ENCODE measurements around the gene BUB1B. TPM values are rescaled to one million over a fixed set of nuclear protein-coding genes. Genes with fewer than 3 reads are reported as not detected.

BUB1B gene
- polyA plus RNA-seq, 2 donors, result 4.3 to 5.8 TPM

DNA sequence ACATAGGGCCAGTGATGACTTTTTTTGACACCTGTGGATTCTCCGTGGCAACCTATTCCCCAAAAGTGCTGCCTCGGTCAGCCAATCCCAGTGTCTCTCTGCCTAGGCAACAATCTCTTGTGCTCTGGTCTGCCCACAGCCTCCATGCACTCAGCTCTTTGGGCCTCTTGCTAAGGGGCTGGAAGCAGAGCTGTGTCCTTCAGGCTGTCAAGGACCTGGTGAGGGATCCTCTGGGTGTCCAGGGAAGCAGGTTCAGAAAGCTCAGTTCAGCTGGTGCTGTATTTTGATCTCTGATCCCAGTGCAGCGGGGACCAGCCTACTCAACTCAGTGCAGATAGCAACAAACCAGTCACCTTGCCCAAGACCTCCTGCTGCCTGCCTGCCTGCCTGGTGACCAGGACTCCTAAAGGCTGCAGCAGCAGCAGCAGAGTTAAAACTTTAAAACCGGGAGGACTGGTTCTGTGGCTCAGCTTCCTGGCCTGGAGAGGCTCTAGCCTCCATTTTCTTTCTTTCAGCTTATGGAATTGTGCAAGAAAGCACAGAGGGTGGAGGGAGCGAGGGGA is 84.2 kb downstream of the BUB1B start:
- no peaks in the 10 kb centered on the region for H3K9me3 ChIP-seq (ENCODE audit: control insufficient read depth in 2 of 2, insufficient read depth in 1 of 2, low read depth in 1 of 2, low read length in 1 of 2)
- H3K27me3 ChIP-seq (ENCODE audit: control insufficient read depth in 1 of 2, insufficient read depth in 2 of 2, low read length in 2 of 2), result no peaks in the 10 kb centered on the region
- peak overlapping the region; percentile 89 to 98 for H3K27ac ChIP-seq (ENCODE audit: low read depth in 2 of 2, low read length in 1 of 2)
- H3K4me3 ChIP-seq (ENCODE audit: low read depth in 1 of 2, low read length in 2 of 2), result no peak overlapping the region
- no peaks in the 10 kb centered on the region for H3K36me3 ChIP-seq (ENCODE audit: control insufficient read depth in 2 of 2, insufficient read depth in 2 of 2, low read length in 1 of 2)
- peaks cover 16 to 46% of the 10 kb centered on the region in 2 donors for H3K4me1 ChIP-seq (ENCODE audit: control insufficient read depth in 2 of 2, insufficient read depth in 2 of 2, low read length in 1 of 2)
- 47 to 62% methylated on average over 5 of the region's 5 CpGs for WGBS, 2 donors

DNA sequence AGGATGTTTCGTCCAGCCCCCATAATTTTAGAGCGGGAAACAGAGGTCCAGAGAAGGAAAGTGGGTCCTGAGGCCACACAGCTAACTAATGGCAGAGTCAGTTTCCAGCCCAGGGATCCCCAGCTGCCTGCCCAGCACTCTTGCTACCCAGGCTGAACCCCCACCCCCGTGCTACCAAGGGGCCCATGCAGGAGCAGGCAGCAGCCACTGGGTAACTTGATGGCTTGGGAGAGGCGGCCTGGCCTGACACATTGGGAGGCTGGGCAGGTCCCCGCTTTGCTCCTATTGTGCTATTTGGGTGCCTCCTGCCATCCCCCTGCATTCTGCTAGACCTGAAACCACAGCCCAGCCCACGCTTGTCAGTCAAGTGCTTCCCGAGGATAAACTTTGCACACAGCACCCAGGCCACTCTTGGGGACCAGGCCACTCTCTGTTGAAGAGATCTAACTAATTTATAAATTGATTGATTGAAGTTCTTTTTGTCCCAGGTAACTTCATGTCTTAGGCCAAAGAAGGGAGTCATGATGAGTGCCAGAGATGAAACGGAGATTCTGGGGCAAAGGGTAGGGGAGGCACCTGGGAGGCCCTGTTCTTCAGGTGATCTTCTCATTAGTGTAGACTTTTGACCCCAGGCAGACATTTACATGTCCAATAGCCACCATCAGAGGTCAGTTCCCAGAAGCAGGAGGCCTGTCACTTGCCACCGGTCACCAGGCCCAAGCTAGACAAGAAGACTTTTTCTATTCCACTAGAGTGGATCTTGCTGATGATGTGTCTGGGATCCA is 85.0 kb downstream of the BUB1B start:
- WGBS, 2 donors, result 83% methylated on average over 9 of the region's 9 CpGs
- Histone ChIP-seq H3K4me3 (ENCODE audit: low read depth in 1 of 2, low read length in 2 of 2) (no peak overlapping the region), H3K27ac (ENCODE audit: low read depth in 2 of 2, low read length in 1 of 2) (peak overlapping the region; percentile 62 to 98), H3K9me3 (ENCODE audit: control insufficient read depth in 2 of 2, insufficient read depth in 1 of 2, low read depth in 1 of 2, low read length in 1 of 2) (no peaks in the 10 kb centered on the region), H3K4me1 (ENCODE audit: control insufficient read depth in 2 of 2, insufficient read depth in 2 of 2, low read length in 1 of 2) (peaks cover 12 to 50% of the 10 kb centered on the region in 2 donors), H3K27me3 (ENCODE audit: control insufficient read depth in 1 of 2, insufficient read depth in 2 of 2, low read length in 2 of 2) (no peaks in the 10 kb centered on the region), H3K36me3 (ENCODE audit: control insufficient read depth in 2 of 2, insufficient read depth in 2 of 2, low read length in 1 of 2) (no peaks in the 10 kb centered on the region)

DNA sequence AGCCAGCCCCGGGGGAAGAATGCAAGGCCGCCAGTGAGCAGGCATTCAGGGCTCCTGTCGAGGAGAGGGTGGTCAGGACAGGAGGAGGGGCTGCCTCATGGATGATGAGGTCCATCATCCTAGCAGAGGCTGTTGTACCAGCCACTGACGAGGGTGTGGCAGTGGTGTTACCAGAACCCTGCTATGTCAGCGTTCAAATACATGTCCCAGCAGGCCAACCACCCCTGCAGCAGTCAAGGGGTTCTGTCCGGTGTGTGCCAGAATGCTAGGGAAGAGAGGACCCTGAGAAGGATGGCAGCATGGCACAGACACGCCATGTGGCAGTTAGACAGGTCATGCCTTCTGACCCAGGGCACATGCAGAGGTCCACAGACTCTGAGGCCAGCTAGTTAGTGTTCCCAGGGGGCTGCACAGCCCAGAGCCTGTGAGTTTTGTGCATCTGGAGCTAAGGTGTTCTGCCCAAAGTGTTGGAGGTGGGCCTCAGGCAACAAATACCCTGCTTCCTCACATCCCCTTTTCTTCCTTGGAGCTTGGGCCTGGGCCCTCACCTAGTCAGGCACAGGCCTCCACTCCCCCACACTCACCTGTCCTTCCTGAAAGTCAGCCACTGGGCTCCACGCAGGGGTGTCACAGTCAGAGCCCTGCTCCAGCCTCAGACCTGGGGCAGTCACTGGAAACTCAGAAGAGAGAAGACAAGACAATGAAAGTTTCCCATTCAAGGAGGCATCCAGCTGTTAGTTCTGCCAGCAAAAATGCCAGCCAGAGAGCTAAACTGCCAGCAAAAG is 85.8 kb downstream of the BUB1B start:
- peak overlapping the region; percentile 62 to 98 for H3K27ac ChIP-seq (ENCODE audit: low read depth in 2 of 2, low read length in 1 of 2)

GRCh38 chr15:40247406-40247971 is 86.6 kb downstream of the BUB1B start:
- Histone ChIP-seq H3K4me1 (ENCODE audit: control insufficient read depth in 2 of 2, insufficient read depth in 2 of 2, low read length in 1 of 2) (peaks cover 12 to 52% of the 10 kb centered on the region in 2 donors), H3K9me3 (ENCODE audit: control insufficient read depth in 2 of 2, insufficient read depth in 1 of 2, low read depth in 1 of 2, low read length in 1 of 2) (no peaks in the 10 kb centered on the region), H3K27me3 (ENCODE audit: control insufficient read depth in 1 of 2, insufficient read depth in 2 of 2, low read length in 2 of 2) (no peaks in the 10 kb centered on the region), H3K36me3 (ENCODE audit: control insufficient read depth in 2 of 2, insufficient read depth in 2 of 2, low read length in 1 of 2) (no peaks in the 10 kb centered on the region), H3K27ac (ENCODE audit: low read depth in 2 of 2, low read length in 1 of 2) (no peak overlapping the region), H3K4me3 (ENCODE audit: low read depth in 1 of 2, low read length in 2 of 2) (no peak overlapping the region)
- 84 to 85% methylated on average over 12 of the region's 12 CpGs for WGBS, 2 donors

More for the DNA sequence above, 85.8 kb downstream of the BUB1B start:
- Histone ChIP-seq H3K9me3 (ENCODE audit: control insufficient read depth in 2 of 2, insufficient read depth in 1 of 2, low read depth in 1 of 2, low read length in 1 of 2) (no peaks in the 10 kb centered on the region), H3K4me3 (ENCODE audit: low read depth in 1 of 2, low read length in 2 of 2) (no peak overlapping the region), H3K4me1 (ENCODE audit: control insufficient read depth in 2 of 2, insufficient read depth in 2 of 2, low read length in 1 of 2) (peaks cover 12 to 51% of the 10 kb centered on the region in 2 donors), H3K27me3 (ENCODE audit: control insufficient read depth in 1 of 2, insufficient read depth in 2 of 2, low read length in 2 of 2) (no peaks in the 10 kb centered on the region), H3K36me3 (ENCODE audit: control insufficient read depth in 2 of 2, insufficient read depth in 2 of 2, low read length in 1 of 2) (no peaks in the 10 kb centered on the region)
- 67 to 81% methylated on average over 8 of the region's 8 CpGs for WGBS, 2 donors

GRCh38 chr15:40248006-40248783 is 87.3 kb downstream of the BUB1B start:
- WGBS, 2 donors, result 88 to 90% methylated on average over 17 of the region's 17 CpGs
- no peak overlapping the region for H3K4me3 ChIP-seq (ENCODE audit: low read depth in 1 of 2, low read length in 2 of 2)
- H3K36me3 ChIP-seq (ENCODE audit: control insufficient read depth in 2 of 2, insufficient read depth in 2 of 2, low read length in 1 of 2), result no peaks in the 10 kb centered on the region
- H3K27me3 ChIP-seq (ENCODE audit: control insufficient read depth in 1 of 2, insufficient read depth in 2 of 2, low read length in 2 of 2), result no peaks in the 10 kb centered on the region
- no peaks in the 10 kb centered on the region for H3K9me3 ChIP-seq (ENCODE audit: control insufficient read depth in 2 of 2, insufficient read depth in 1 of 2, low read depth in 1 of 2, low read length in 1 of 2)
- H3K4me1 ChIP-seq (ENCODE audit: control insufficient read depth in 2 of 2, insufficient read depth in 2 of 2, low read length in 1 of 2), result peaks cover 11 to 52% of the 10 kb centered on the region in 2 donors
- peak overlapping the region in 1 of 2 donors; percentile 38 for H3K27ac ChIP-seq (ENCODE audit: low read depth in 2 of 2, low read length in 1 of 2)

- Histone ChIP-seq H3K9me3 (ENCODE audit: control insufficient read depth in 2 of 2, insufficient read depth in 1 of 2, low read depth in 1 of 2, low read length in 1 of 2) (no peaks in the 10 kb centered on the region), H3K36me3 (ENCODE audit: control insufficient read depth in 2 of 2, insufficient read depth in 2 of 2, low read length in 1 of 2) (no peaks in the 10 kb centered on the region), H3K4me1 (ENCODE audit: control insufficient read depth in 2 of 2, insufficient read depth in 2 of 2, low read length in 1 of 2) (peaks cover 17 to 54% of the 10 kb centered on the region in 2 donors), H3K27me3 (ENCODE audit: control insufficient read depth in 1 of 2, insufficient read depth in 2 of 2, low read length in 2 of 2) (no peaks in the 10 kb centered on the region), H3K4me3 (ENCODE audit: low read depth in 1 of 2, low read length in 2 of 2) (no peak overlapping the region), H3K27ac (ENCODE audit: low read depth in 2 of 2, low read length in 1 of 2) (peak overlapping the region; percentile 64 to 89)
- 37 to 48% methylated on average over 11 of the region's 11 CpGs for WGBS, 2 donors
These were observed 88.8 kb downstream of the BUB1B start for GRCh38 chr15:40249477-40250303.

- 69 to 82% methylated on average over 8 of the region's 8 CpGs for WGBS, 2 donors
- H3K4me3 ChIP-seq (ENCODE audit: low read depth in 1 of 2, low read length in 2 of 2), result no peak overlapping the region
- H3K27me3 ChIP-seq (ENCODE audit: control insufficient read depth in 1 of 2, insufficient read depth in 2 of 2, low read length in 2 of 2), result no peaks in the 10 kb centered on the region
- H3K36me3 ChIP-seq (ENCODE audit: control insufficient read depth in 2 of 2, insufficient read depth in 2 of 2, low read length in 1 of 2), result no peaks in the 10 kb centered on the region
- peaks cover 17 to 51% of the 10 kb centered on the region in 2 donors for H3K4me1 ChIP-seq (ENCODE audit: control insufficient read depth in 2 of 2, insufficient read depth in 2 of 2, low read length in 1 of 2)
- H3K27ac ChIP-seq (ENCODE audit: low read depth in 2 of 2, low read length in 1 of 2), result peak overlapping the region; percentile 9 to 89
- no peaks in the 10 kb centered on the region for H3K9me3 ChIP-seq (ENCODE audit: control insufficient read depth in 2 of 2, insufficient read depth in 1 of 2, low read depth in 1 of 2, low read length in 1 of 2)
These were observed 89.4 kb downstream of the BUB1B start for GRCh38 chr15:40250304-40250656.

GRCh38 chr15:40250771-40251483 is 90.1 kb downstream of the BUB1B start:
- Histone ChIP-seq H3K27me3 (ENCODE audit: control insufficient read depth in 1 of 2, insufficient read depth in 2 of 2, low read length in 2 of 2) (no peaks in the 10 kb centered on the region), H3K4me1 (ENCODE audit: control insufficient read depth in 2 of 2, insufficient read depth in 2 of 2, low read length in 1 of 2) (peaks cover 13 to 45% of the 10 kb centered on the region in 2 donors), H3K27ac (ENCODE audit: low read depth in 2 of 2, low read length in 1 of 2) (peak overlapping the region in 1 of 2 donors; percentile 66), H3K9me3 (ENCODE audit: control insufficient read depth in 2 of 2, insufficient read depth in 1 of 2, low read depth in 1 of 2, low read length in 1 of 2) (no peaks in the 10 kb centered on the region), H3K36me3 (ENCODE audit: control insufficient read depth in 2 of 2, insufficient read depth in 2 of 2, low read length in 1 of 2) (no peaks in the 10 kb centered on the region), H3K4me3 (ENCODE audit: low read depth in 1 of 2, low read length in 2 of 2) (no peak overlapping the region)
- WGBS, 2 donors, result 84 to 85% methylated on average over 13 of the region's 13 CpGs
